NCI-H526 (cell line): ENCODE measurements around the gene STIM1.
"Not testable (repeated sequence)": the region's sequence is repeated elsewhere in the genome, so short reads cannot be mapped to it uniquely, and the experiment has no call there.

Experiments used
- DNase-seq, 2 experiments: peaks; one replicate each; lab custom pipeline; 2025; lab: John Stamatoyannopoulos, UW

Gene STIM1

GRCh38 chr11:4026389-4026788 is 170.9 kb downstream of the STIM1 start:
- no peak for DNase-seq

- DNase-seq = no peak
Observed at GRCh38 chr11:4027746-4028145, 172.3 kb downstream of the STIM1 start.

- DNase-seq = no peak
Observed at GRCh38 chr11:4030197-4030596, 174.7 kb downstream of the STIM1 start.

GRCh38 chr11:4032097-4032496 is 176.6 kb downstream of the STIM1 start:
- no peak for DNase-seq

DNA sequence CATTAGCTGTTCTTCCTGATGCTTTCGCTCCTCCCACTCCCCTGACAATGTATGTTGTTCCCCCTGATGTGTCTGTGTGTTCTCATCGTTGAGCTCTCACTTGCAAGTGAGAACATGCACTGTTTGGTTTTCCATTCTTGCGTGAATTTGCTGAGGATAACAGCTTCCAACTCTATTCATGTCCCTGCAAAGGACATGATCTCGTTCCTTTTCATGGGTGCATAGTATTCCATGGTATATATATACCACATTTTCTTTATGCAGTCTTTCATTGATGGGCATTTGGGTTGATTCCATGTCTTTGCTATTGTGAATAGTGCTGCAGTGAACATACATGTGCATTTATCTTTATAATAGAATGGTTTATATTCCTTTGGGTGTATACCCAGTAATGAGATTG is 180.5 kb downstream of the STIM1 start:
- DNase-seq = no peak

DNA sequence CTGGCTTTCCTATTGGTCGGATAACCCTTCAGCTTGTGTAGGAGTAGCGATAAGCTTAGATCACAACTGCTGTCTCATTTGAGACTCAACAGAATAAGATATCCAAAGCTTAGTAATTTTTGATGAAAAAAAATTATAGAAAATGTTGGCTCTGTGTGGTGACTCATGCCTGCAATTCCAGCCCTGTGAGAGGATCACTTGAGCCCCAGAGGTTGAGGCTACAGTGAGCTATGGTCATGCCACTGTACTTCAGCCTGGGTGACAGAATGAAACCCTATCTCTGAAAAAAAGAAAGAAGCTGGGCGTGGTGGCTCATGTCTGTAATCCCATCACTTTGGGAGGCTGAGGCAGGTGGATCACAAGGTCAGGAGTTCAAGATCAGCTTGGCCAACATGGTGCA is 183.5 kb downstream of the STIM1 start:
- no peak for DNase-seq

DNA sequence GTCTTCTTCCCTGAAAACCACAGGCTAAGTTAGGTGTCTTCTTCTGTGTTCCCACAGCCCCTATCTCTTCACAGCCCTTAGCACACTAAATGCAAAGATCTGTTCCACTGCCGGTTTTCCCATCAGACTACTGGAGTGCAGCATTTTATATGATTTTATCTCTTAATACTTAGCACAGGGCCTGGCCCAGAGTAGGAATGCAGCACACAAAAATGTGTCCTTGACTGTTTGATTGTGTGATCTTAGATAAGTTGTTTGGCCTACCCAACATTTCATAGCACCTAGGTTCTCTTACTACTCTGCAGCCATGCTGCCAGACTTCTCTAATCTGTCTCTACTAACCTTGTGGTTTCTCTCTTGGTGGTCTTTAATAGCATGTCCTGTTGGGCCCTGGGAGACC is 185.0 kb downstream of the STIM1 start:
- no peak for DNase-seq

DNA sequence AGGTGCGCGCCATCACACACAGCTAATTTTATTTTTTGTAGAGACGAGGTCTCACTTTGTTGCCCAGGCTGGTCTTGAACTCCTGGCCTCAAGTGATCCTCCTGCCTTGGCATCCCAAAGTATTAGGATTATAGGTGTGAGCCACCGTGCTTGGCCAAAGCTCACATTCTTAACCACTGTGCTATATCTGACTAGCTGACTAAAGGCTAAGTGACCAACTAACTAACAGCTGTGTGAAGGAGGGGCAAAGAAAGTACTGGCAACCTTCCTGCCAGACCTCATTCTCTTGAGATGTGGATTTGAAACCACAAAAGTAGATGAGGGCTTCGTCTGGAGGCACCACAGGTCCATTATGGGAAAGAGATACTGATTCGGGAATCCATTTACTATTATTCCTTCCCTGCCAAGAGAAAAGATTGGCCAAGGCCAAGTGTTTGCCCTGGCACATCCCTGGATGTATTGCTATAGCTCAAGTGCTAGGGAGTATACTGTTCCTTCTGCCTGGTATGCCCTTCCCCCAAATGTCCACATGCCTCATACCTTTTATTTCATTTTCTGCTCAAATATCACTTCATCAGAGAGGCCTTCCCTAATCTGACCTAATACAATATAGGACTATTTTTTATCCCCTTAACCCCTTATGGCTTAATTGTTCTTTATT is 186.4 kb downstream of the STIM1 start:
- no peak for DNase-seq

DNA sequence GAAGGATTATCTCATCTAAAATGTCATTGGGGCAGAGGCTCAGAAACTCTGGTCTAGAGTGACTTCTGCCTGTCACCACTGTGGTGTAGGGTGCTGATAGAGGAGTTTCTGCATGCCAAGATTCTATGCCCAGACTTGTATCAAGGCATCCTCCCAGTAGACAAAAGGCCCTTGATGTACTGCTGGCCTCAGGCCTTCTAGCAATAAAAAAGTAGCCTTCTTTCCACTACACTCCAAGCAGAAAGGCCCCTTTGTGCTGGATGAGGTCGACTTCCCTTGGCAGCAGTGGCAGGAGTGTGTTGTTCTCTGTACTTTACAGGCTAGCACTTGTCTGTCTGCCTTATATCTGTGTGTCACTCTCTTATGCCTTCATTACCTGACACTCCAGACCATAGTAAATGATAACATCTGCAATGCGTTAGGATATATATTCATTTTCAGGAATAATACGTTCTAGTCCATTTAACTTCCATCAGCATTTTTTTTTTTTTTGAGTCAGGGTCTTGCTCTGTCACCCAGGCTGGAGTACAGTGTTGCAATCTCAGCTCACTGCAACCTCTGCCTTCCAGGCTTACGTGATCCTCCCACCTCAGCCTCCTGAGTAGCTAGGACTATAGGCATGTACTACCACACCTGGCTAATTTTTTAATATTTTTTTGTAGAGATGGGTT is 189.6 kb downstream of the STIM1 start:
- peak; percentile 12 to 19 for DNase-seq

GRCh38 chr11:4048340-4048739 is 192.9 kb downstream of the STIM1 start:
- no peak for DNase-seq

- no peak for DNase-seq
Observed at GRCh38 chr11:4049006-4049405, 193.5 kb downstream of the STIM1 start.

- no peak for DNase-seq
Observed at GRCh38 chr11:4050138-4050537, 194.7 kb downstream of the STIM1 start.

DNA sequence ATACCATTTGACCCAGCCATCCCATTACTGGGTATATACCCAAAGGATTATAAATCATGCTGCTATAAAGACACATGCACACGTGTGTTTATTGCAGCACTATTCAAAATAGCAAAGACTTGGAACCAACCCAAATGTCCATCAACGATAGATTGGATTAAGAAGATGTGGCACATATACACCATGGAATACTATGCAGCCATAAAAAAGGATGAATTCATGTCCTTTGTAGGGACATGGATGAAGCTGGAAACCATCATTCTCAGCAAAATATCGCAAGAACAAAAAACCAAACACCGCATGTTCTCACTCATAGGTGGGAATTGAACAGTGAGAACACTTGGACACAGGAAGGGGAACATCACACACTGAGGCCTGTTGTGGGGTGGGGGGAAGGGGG is 197.7 kb downstream of the STIM1 start:
- DNase-seq = not testable (repeated sequence)

DNA sequence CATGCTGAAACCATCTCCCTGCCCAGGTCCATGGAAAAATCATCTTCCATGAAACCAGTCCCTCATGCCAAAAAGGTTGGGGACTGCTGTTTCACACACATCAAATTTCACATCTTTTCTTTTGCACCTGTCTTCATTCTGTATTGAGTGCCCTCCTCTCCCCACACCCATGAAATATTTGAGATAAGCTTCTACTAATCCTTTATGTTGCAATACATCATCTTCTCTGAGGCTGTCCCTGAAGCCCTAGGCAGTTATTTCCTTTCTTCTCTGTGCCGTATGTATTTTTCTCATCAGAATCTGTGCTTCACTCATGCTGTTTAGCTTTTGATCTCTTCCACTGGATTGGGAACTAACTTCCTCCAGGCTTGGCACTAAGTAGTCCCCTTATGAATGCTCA is 199.2 kb downstream of the STIM1 start:
- DNase-seq = no peak

GRCh38 chr11:4059424-4059823 is 204.0 kb downstream of the STIM1 start:
- no peak for DNase-seq

DNA sequence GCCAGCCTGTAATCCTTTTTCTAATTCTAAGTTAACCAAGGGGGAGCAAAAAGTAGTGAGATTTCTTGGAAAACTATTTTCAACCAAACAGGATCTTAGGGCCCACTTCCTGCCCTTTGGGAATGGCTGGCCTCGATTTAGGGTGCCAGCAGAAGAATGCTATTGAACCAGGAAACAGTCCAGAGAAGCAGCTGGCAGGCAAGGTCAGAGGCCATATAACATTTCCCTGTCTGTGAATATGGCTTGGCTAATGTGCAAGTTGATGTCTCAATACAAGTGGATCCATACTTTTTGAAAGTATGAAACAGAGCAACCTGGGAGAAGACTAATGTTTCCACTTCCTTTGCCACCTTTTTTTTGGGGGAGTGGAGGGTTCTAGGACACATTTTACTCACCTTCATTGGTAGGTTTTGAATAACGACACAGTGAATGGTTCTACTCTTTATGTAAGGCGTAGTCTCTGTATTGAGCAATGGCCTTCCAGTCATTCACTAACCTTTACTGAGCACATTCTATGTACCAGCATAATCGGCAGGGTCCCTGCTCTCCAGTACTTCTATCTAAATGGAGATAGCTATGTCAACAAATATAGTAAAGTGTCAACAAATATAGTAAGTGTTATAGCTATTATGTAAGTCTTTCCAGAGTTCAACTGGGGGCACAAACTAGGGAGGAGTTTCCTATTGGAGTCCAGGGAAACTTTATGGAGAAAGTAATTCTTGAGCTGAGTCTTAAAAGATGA is 204.9 kb downstream of the STIM1 start:
- DNase-seq = no peak

DNA sequence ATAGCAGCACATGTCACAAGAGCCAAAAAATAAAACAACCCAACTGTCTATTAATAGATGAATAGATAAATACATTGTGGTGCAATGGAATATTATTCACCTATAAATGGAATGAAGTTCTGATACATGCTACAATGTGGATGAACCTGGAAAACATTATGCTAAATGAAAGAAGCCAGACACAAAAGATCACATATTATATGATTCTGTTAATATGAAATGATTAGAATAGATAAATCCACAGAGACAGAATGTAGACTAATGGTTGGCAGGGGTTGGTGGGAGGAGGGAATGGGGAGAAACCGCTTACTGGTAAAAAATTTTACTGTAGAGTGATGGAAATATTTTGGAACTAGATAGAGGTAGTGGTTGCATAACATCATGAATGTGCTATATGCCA is 206.2 kb downstream of the STIM1 start:
- DNase-seq = no peak

GRCh38 chr11:4063348-4063747 is 207.9 kb downstream of the STIM1 start:
- no peak for DNase-seq

- DNase-seq = no peak
Observed at GRCh38 chr11:4064278-4064955, 209.0 kb downstream of the STIM1 start.

GRCh38 chr11:4065086-4065485 is 209.6 kb downstream of the STIM1 start:
- DNase-seq = no peak

DNA sequence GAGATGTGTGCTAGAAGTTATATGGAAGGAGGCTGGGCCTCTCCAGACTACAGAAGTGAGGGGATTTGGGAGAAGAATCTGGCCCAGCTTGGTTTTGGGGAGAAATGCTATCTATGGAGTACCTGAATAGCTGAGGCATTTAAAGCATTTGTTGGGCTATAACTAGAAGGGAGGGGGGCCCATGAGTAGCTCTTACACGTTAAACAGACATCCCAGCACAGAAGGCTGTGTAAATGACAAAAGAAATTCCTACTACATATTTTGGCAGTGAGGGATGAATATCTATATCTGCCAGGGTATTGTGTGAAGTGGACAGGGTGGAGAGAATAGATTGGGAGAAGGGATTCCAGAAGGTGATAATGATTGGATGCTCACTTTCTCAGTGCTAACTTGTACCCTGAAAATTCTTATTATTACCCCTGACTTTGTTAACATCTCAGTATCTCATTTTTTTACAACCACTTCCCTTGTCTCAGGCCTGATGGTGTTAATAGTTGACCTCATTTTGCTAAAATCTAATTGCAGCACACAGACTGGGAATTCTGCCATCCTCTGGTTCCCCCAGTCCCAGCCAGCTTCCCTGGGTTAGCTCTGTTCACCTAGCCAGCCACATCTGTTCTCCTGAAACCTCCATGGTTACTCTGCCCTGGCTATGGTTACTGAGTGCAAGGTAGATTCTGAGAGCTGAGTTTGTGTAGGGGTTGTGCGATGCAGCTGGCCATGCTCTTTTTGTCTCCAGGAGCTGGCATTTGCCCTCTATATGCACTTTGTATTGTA is 210.3 kb downstream of the STIM1 start:
- DNase-seq = no peak

GRCh38 chr11:4066910-4067309 is 211.4 kb downstream of the STIM1 start:
- no peak for DNase-seq
